SK-N-MC (cell line): Measurements from ENCODE around the gene XAGE1A.
A peak's percentile ranks its signal among the peaks of the same experiment; 100 is the strongest.
"Not testable (repeated sequence)": the region's sequence is repeated elsewhere in the genome, so short reads cannot be mapped to it uniquely, and the experiment has no call there.

Experiments used
- DNase-seq: peaks from one replicate; pipeline ENCODE4 v3.0.0-alpha.2; 2011; ENCODE audit warnings: low read depth, low spot score
- H3K27ac ChIP-seq: fragments of 200-600 bp; sonication (generic); 2 replicates; pipeline ENCODE4 v1.5.1; 2016; ENCODE audit warnings: mixed run types
- H3K36me3 ChIP-seq: fragments of 200-600 bp; sonication (generic); 2 replicates; pipeline ENCODE4 v1.6.1; 2017; ENCODE audit warnings: antibody characterized with exemption, low read length, mixed read lengths; ENCODE audit not compliant: insufficient read depth
- H3K4me3 ChIP-seq: fragments of 200-600 bp; sonication (generic); 2 replicates; pipeline ENCODE4 v1.5.1; 2016
- H3K9ac ChIP-seq: fragments of 200-600 bp; sonication (generic); 2 replicates; pipeline ENCODE4 v1.8.0; 2017; ENCODE audit warnings: mixed run types, mixed read lengths; ENCODE audit not compliant: insufficient read length
- H3K9me3 ChIP-seq: fragments of 200-600 bp; sonication (generic); 2 replicates; pipeline ENCODE4 v1.6.1; 2017; ENCODE audit warnings: low read depth, mild to moderate bottlenecking, antibody characterized with exemption, low read length, moderate library complexity, mixed read lengths
- EZH2 ChIP-seq: fragments of 200-600 bp; sonication (generic); IDR thresholded peaks from one replicate; pipeline ENCODE4 v1.6.1; 2017; ENCODE audit warnings: antibody characterized with exemption
- FOXP2 ChIP-seq: optimal IDR thresholded peaks from 2 replicates; pipeline ENCODE3; 2011; ENCODE audit warnings: mild to moderate bottlenecking, moderate library complexity; ENCODE audit not compliant: insufficient read depth; ENCODE audit errors: extremely low read length, control extremely low read depth
- POLR2AphosphoS5 ChIP-seq: IDR thresholded peaks from 2 replicates; pipeline ENCODE4 v1.6.1; 2012; ENCODE audit warnings: mild to moderate bottlenecking, low read depth, low read length, borderline replicate concordance

Gene XAGE1A, protein sequence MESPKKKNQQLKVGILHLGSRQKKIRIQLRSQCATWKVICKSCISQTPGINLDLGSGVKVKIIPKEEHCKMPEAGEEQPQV

GRCh38 chrX:52495545-52496418 is at the start of gene XAGE1A:
Gene XAGE1A (plus strand): TSS chrX:52495808. CDS start chrX:52497362, 1,554 bp downstream.
- not testable (repeated sequence) for DNase-seq, H3K36me3 ChIP-seq, H3K9ac ChIP-seq, H3K4me3 ChIP-seq, H3K9me3 ChIP-seq, H3K27ac ChIP-seq

DNA sequence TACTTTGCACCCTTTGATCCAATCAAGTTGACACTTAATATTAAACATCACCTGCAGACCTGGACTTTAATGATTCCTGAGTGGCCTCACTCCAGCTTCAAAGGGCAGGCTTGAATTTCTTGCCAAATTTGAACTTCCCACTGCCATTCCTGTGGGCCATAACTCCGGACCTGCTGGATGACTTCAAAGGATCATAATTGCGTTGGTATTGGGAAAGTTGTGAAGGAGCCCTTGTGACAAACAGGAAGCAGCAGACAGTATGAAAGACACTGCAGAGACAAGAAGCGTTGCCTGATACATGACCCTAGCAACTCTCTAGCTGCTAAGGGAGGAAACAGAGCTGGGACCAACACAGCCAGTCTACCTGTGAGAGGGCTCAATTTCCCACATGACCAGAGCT is 43.6 kb upstream of the XAGE1A start:
- not testable (repeated sequence) for H3K36me3 ChIP-seq, H3K4me3 ChIP-seq, H3K9me3 ChIP-seq, DNase-seq, H3K9ac ChIP-seq, H3K27ac ChIP-seq

DNA sequence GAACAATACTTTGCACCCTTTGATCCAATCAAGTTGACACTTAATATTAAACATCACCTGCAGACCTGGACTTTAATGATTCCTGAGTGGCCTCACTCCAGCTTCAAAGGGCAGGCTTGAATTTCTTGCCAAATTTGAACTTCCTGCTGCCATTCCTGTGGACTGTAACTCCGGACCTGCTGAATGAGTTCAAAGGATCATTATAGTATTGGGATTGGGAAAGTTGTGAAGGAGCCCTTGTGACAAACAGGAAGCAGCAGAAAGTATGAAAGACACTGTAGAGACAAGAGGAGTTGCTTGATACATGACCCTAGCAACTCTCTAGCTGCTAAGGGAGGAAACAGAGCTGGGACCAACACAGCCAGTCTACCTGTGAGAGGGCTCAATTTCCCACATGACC is 24.3 kb upstream of the XAGE1A start:
- not testable (repeated sequence) for H3K36me3 ChIP-seq, H3K4me3 ChIP-seq, H3K9ac ChIP-seq, H3K9me3 ChIP-seq, H3K27ac ChIP-seq, DNase-seq

- not testable (repeated sequence) for H3K4me3 ChIP-seq, H3K9me3 ChIP-seq, H3K36me3 ChIP-seq, H3K27ac ChIP-seq, H3K9ac ChIP-seq, DNase-seq
Observed at GRCh38 chrX:52496419-52496772, 788 bp downstream of the XAGE1A start.

- not testable (repeated sequence) for DNase-seq, H3K27ac ChIP-seq, H3K4me3 ChIP-seq, H3K36me3 ChIP-seq, H3K9ac ChIP-seq, H3K9me3 ChIP-seq
Observed at GRCh38 chrX:52501362-52501761, 5.8 kb downstream of the XAGE1A start.

- TF ChIP-seq POLR2AphosphoS5, result no peak
- TF ChIP-seq EZH2, result no peak
- TF ChIP-seq FOXP2, result no peak
- DNase-seq, result no peak
- Histone ChIP-seq H3K9ac (no peak overlapping the region), H3K36me3 (peaks cover 12% of the 10 kb centered on the region), H3K4me3 (no peak overlapping the region), H3K9me3 (no peaks in the 10 kb centered on the region), H3K27ac (no peak overlapping the region)
Observed at GRCh38 chrX:52504551-52504950, 8.9 kb downstream of the XAGE1A start.

DNA sequence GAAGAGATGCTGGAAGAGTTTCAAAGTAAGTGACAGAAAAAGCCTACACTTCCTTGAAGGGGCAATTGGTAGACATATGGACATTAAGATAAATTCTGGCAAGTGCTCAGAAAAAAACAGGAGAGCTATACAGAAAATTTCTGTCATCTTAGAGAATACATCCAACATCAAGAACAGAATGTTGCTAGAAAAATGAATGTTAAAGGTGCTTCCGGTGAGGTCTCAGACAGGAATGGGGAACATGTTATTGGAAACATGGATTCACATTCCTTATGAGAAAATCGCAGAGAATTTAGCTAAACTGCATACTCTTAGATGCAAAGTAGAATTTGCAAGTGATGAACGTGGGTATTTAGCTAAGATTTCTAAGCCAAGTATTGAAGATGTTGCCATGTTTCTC is 11.7 kb downstream of the XAGE1A start:
- H3K9me3 ChIP-seq, result no peaks in the 10 kb centered on the region
- peaks cover 20% of the 10 kb centered on the region for H3K36me3 ChIP-seq
- H3K9ac ChIP-seq, result no peak overlapping the region
- no peak overlapping the region for H3K4me3 ChIP-seq
- TF ChIP-seq FOXP2 (no peak), POLR2AphosphoS5 (no peak), EZH2 (no peak)
- no peak overlapping the region for H3K27ac ChIP-seq
- DNase-seq, result no peak

GRCh38 chrX:52509916-52510315 is 14.3 kb downstream of the XAGE1A start:
- peak overlapping the region; percentile 72 for H3K27ac ChIP-seq
- H3K9me3 ChIP-seq, result no peaks in the 10 kb centered on the region
- no peak overlapping the region for H3K9ac ChIP-seq
- no peak overlapping the region for H3K4me3 ChIP-seq
- TF ChIP-seq EZH2 (no peak), FOXP2 (no peak), POLR2AphosphoS5 (peak; percentile 40)
- peaks cover 19% of the 10 kb centered on the region for H3K36me3 ChIP-seq
- no peak for DNase-seq

DNA sequence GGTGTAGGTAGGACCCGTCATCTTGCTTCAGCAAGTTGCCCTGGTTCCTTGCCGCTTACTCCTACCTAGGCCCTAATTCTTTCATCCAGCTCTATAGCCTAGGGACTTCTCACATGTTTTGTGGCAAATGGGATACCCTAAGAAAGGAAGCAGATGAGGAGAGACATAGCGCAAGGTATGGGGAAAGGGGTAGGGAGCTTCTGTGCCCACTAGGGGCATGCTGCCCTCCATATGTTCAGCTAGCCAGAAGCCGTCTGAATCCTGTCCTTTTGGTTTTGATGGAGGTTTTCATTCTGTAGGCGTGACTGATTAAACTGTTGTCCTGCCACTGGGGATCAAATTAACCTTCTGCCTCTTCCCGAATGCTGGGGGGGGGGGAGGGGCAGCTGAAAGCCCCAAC is 15.5 kb downstream of the XAGE1A start:
- H3K9ac ChIP-seq, H3K27ac ChIP-seq, H3K4me3 ChIP-seq, DNase-seq, H3K9me3 ChIP-seq: not testable (repeated sequence)
- H3K36me3 ChIP-seq, result peaks cover 19% of the 10 kb centered on the region

DNA sequence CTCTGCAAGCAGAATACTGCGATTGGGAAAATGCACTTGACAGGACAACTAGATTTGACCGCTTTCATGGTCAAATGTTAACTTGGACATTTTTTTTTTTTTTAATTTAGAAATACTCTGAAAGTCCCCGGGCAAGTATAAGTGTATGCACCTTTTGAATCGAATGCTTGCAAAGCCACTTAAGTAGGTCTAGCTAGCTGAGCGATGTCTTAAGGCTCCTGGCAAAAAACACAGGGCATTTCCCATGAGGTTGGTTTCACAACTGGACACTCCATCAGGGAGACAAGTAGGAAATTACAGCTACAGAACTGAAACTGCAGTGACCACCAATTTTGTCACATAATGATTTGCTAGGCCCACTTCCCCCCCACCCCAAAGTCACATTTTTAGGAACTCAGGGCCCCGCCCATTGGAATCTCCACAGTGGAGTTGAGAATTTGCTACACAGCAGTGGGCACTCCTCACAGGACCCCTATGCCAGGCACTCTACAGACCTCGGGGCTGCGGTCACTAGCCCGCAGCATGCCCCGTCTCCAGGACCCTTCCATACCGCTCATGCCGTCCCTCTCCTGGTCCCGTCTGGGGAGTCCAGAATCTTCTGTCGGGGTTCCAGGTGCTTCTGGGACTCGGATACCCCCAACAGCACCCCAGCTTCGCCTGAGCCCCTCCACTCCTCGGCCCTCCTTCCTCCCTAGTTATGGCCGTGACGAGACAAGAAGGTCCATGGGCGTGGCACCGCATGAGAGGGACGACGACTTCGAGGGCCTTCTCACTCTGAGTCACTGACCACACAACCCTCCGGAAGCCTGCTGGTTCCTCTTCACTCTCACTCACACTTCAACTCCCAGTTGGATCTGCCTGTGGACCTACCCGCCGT is 20.7 kb downstream of the XAGE1A start:
- H3K27ac ChIP-seq, H3K4me3 ChIP-seq, H3K9ac ChIP-seq, H3K36me3 ChIP-seq, H3K9me3 ChIP-seq, DNase-seq: not testable (repeated sequence)

GRCh38 chrX:52516987-52517325 is 21.3 kb downstream of the XAGE1A start, which contains the start of gene XAGE1B:
Gene XAGE1B (minus strand): TSS chrX:52517063. CDS start chrX:52515527, 1,536 bp downstream.
- H3K36me3 ChIP-seq, H3K9ac ChIP-seq, DNase-seq, H3K27ac ChIP-seq, H3K9me3 ChIP-seq, H3K4me3 ChIP-seq: not testable (repeated sequence)

- H3K9ac ChIP-seq, DNase-seq, H3K36me3 ChIP-seq, H3K27ac ChIP-seq, H3K4me3 ChIP-seq, H3K9me3 ChIP-seq: not testable (repeated sequence)
Observed at GRCh38 chrX:52541051-52541450, 45.4 kb downstream of the XAGE1A start.
